Panc1 (cell line): ENCODE results near the gene SFTPA1.
"Not testable (repeated sequence)": the region's sequence is repeated elsewhere in the genome, so short reads cannot be mapped to it uniquely, and the experiment has no call there.

Experiments
- POLR2AphosphoS5 ChIP-seq: IDR thresholded peaks from 2 replicates; pipeline ENCODE4 v1.6.1; 2012; ENCODE audit warnings: mild to moderate bottlenecking, low read depth, low read length, moderate library complexity
- TCF7L2 ChIP-seq: IDR thresholded peaks from 2 replicates; pipeline ENCODE4 v1.6.1; 2011; ENCODE audit warnings: mild to moderate bottlenecking, low read depth, low read length, inconsistent platforms
- TF ChIP-seq, protein P1 (sequence below): fragments of 450-650 bp; IDR thresholded peaks from 2 replicates; pipeline ENCODE4 v1.5.1; 2017; ENCODE audit warnings: mild to moderate bottlenecking
- TF ChIP-seq, protein P2 (sequence below), 2 experiments: IDR thresholded peaks; 2 replicates each; pipeline ENCODE4 v1.6.1; 2011 to 2012; ENCODE audit warnings: low read depth in 2 of 2, control low read depth in 1 of 2, low read length in 1 of 2, mild to moderate bottlenecking in 1 of 2, moderate library complexity in 1 of 2; ENCODE audit not compliant: insufficient read depth in 1 of 2

- TF ChIP-seq, protein P1, sequence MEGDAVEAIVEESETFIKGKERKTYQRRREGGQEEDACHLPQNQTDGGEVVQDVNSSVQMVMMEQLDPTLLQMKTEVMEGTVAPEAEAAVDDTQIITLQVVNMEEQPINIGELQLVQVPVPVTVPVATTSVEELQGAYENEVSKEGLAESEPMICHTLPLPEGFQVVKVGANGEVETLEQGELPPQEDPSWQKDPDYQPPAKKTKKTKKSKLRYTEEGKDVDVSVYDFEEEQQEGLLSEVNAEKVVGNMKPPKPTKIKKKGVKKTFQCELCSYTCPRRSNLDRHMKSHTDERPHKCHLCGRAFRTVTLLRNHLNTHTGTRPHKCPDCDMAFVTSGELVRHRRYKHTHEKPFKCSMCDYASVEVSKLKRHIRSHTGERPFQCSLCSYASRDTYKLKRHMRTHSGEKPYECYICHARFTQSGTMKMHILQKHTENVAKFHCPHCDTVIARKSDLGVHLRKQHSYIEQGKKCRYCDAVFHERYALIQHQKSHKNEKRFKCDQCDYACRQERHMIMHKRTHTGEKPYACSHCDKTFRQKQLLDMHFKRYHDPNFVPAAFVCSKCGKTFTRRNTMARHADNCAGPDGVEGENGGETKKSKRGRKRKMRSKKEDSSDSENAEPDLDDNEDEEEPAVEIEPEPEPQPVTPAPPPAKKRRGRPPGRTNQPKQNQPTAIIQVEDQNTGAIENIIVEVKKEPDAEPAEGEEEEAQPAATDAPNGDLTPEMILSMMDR, result not testable (repeated sequence)
- not testable (repeated sequence) for TF ChIP-seq POLR2AphosphoS5, TCF7L2
- TF ChIP-seq, protein P2, sequence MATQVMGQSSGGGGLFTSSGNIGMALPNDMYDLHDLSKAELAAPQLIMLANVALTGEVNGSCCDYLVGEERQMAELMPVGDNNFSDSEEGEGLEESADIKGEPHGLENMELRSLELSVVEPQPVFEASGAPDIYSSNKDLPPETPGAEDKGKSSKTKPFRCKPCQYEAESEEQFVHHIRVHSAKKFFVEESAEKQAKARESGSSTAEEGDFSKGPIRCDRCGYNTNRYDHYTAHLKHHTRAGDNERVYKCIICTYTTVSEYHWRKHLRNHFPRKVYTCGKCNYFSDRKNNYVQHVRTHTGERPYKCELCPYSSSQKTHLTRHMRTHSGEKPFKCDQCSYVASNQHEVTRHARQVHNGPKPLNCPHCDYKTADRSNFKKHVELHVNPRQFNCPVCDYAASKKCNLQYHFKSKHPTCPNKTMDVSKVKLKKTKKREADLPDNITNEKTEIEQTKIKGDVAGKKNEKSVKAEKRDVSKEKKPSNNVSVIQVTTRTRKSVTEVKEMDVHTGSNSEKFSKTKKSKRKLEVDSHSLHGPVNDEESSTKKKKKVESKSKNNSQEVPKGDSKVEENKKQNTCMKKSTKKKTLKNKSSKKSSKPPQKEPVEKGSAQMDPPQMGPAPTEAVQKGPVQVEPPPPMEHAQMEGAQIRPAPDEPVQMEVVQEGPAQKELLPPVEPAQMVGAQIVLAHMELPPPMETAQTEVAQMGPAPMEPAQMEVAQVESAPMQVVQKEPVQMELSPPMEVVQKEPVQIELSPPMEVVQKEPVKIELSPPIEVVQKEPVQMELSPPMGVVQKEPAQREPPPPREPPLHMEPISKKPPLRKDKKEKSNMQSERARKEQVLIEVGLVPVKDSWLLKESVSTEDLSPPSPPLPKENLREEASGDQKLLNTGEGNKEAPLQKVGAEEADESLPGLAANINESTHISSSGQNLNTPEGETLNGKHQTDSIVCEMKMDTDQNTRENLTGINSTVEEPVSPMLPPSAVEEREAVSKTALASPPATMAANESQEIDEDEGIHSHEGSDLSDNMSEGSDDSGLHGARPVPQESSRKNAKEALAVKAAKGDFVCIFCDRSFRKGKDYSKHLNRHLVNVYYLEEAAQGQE (IDR thresholded peaks at IDR 0.05; ENCODE audit: insufficient read depth in 1 of 2, low read depth in 2 of 2, low read length in 1 of 2), result not testable (repeated sequence)
Observed at GRCh38 chr10:79594565-79594964, 16.2 kb upstream of the SFTPA1 start.
